Lung (tissue), 12 donors: ENCODE data around the gene CCDC24. TPM values are rescaled to one million over a fixed set of nuclear protein-coding genes. Genes with fewer than 3 reads are reported as not detected.

Experiments used
- ATAC-seq: fragments of 200-7000 bp; cut with Tn5 transposase; one replicate; pipeline ENCODE4 v1.9.1; 2020; ENCODE audit warnings: moderate number of reproducible peaks; ENCODE audit not compliant: insufficient read depth, low FRiP score
- DNase-seq, 3 donors: peaks; one replicate each; pipeline ENCODE4 v3.0.0-alpha.2; 2013 to 2017
- H3K27ac ChIP-seq, 2 donors: one replicate each; pipeline ENCODE4 v1.5.1; 2013; ENCODE audit warnings: mild to moderate bottlenecking in 2 of 2, moderate library complexity in 2 of 2, control low read depth in 1 of 2, inconsistent platforms in 1 of 2, low read depth in 1 of 2, low read length in 1 of 2
- H3K27me3 ChIP-seq, 3 donors: one replicate each; pipeline ENCODE4 v1.5.1; 2013; ENCODE audit warnings: low read length in 2 of 3; ENCODE audit not compliant: control insufficient read depth in 3 of 3, insufficient read depth in 3 of 3
- H3K36me3 ChIP-seq, 4 donors: one replicate each; pipeline ENCODE4 v1.5.1; 2013; ENCODE audit warnings: low read length in 4 of 4, mild to moderate bottlenecking in 1 of 4, moderate library complexity in 1 of 4; ENCODE audit not compliant: control insufficient read depth in 4 of 4, insufficient read depth in 4 of 4
- H3K4me1 ChIP-seq, 5 donors: one replicate each; pipeline ENCODE4 v1.5.1; 2013; ENCODE audit warnings: low read length in 5 of 5, mild to moderate bottlenecking in 2 of 5, moderate library complexity in 1 of 5; ENCODE audit not compliant: control insufficient read depth in 5 of 5, insufficient read depth in 5 of 5
- H3K4me3 ChIP-seq: one replicate; pipeline ENCODE4 v1.5.1; 2013; ENCODE audit warnings: mild to moderate bottlenecking, control low read depth, moderate library complexity
- H3K9ac ChIP-seq, 2 donors: one replicate each; pipeline ENCODE4 v1.5.1; 2013; ENCODE audit warnings: low read length in 2 of 2, control low read depth in 1 of 2; ENCODE audit not compliant: insufficient read depth in 1 of 2
- H3K9me3 ChIP-seq, 4 donors: one replicate each; pipeline ENCODE4 v1.5.1; 2013; ENCODE audit warnings: low read length in 3 of 4, mild to moderate bottlenecking in 1 of 4, moderate library complexity in 1 of 4; ENCODE audit not compliant: control insufficient read depth in 4 of 4, insufficient read depth in 3 of 4
- WGBS, 2 donors: extraction: QIAGEN DNeasy Blood & Tissue Kit; methylation state at CpG; one replicate each; pipeline ENCODE4 v1.1.7; 2013; 5-methylcytosine and 5-hydroxymethylcytosine counted together
- polyA plus RNA-seq, 2 donors: library from polyadenylated mRNA; stranded (reverse); fragments of 200-250 nt; gene quantifications; one replicate each; pipeline ENCODE4 v1.2.1, GENCODE V29; 2013
- total RNA-seq, 2 donors: library from RNA; depleted of rRNA in 1 of 2; stranded (reverse); fragments of >200 nt in 1 of 2; gene quantifications; one replicate each; pipeline ENCODE4 v1.2.1, GENCODE V29; 2014 to 2021
- TF ChIP-seq, protein P1 (sequence below): IDR thresholded peaks from 2 replicates; pipeline ENCODE4 v1.5.1; 2012; ENCODE audit warnings: mild to moderate bottlenecking; ENCODE audit errors: control extremely low read depth, extremely low read depth
- donor health status: control.
- donor health status: control.
- donor health status: Bipolar disorder and iron deficiency.
- donor health status: healthy.
- donor health status: DM: yes; HTN: yes; CAD: no.

The CCDC24 gene
- total and polyA plus RNA-seq, 4 donors: 9.9 to 20.1 (median 13.2) TPM

DNA sequence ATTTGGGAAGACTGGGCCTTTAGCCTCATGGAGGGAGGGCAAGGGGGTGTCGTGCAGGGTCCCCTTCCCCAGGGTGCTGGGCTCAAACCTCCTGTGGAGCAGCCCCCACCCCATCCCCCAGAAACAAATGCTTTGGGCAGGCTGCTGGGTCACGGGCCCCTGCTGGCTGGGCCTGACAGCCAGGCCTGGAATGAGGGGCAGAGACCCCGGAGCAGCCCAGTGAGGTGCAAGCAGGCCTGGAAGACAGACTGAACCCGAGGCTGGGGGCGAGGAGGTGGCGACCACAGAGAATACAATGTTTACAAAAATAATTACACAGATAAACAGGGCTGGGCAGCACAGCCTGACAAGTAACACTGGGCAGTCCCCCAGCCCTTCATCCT, 5.3 kb downstream of the CCDC24 start:
- WGBS, 2 donors: 81 to 88% methylated on average over 6 of the region's 6 CpGs
- ATAC-seq (no peak), DNase-seq (no peak)

DNA sequence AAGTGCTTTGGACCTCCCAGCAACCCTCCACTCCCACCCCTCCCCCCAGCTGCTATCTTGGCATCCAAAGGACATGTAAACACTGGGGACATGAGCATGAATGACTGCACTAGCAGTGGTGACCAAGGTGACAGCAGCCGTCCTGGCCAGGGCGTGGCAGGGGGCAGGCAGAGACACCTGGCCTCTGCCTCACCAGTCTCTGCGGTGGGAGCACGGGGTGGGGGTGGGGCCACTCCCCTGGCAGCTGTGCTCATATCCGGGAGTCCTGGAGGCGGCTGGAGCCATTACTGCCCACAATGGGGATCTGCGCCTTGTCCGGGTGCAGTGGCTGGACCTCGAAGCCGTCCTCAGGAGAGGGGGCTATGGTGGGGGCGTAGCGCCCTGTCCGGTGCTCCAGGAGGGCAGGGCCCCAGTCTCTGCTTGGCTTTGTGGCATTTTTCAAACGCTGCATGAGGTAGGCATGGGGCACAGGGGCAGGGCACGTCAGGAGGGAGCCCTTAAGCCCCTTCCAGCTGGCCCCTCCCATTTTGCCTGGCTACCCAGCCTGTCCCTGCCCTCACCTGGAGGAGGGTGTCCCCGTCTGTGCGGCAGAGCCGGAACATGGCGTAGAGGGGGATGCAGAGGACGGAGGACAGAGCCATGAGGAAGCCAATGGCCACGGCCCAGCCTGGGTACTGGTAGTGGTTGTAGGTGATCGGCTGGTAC, 6.0 kb downstream of the CCDC24 start:
- H3K9ac ChIP-seq: no peak overlapping the region
- H3K4me3 ChIP-seq: no peak overlapping the region
- DNase-seq: no peak

More for the DNA sequence above, 5.3 kb downstream of the CCDC24 start:
- no peaks in the 10 kb centered on the region for H3K9me3 ChIP-seq
- no peaks in the 10 kb centered on the region for H3K27me3 ChIP-seq
- no peak overlapping the region for H3K4me3 ChIP-seq
- TF ChIP-seq, protein P1, sequence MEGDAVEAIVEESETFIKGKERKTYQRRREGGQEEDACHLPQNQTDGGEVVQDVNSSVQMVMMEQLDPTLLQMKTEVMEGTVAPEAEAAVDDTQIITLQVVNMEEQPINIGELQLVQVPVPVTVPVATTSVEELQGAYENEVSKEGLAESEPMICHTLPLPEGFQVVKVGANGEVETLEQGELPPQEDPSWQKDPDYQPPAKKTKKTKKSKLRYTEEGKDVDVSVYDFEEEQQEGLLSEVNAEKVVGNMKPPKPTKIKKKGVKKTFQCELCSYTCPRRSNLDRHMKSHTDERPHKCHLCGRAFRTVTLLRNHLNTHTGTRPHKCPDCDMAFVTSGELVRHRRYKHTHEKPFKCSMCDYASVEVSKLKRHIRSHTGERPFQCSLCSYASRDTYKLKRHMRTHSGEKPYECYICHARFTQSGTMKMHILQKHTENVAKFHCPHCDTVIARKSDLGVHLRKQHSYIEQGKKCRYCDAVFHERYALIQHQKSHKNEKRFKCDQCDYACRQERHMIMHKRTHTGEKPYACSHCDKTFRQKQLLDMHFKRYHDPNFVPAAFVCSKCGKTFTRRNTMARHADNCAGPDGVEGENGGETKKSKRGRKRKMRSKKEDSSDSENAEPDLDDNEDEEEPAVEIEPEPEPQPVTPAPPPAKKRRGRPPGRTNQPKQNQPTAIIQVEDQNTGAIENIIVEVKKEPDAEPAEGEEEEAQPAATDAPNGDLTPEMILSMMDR: no peak
- H3K27ac ChIP-seq: no peak overlapping the region
- H3K9ac ChIP-seq: no peak overlapping the region
- peaks cover 0 to 12% (median 6%) of the 10 kb centered on the region in 5 donors for H3K4me1 ChIP-seq
- peaks cover 0 to 10% (median 3%) of the 10 kb centered on the region in 4 donors for H3K36me3 ChIP-seq

DNA sequence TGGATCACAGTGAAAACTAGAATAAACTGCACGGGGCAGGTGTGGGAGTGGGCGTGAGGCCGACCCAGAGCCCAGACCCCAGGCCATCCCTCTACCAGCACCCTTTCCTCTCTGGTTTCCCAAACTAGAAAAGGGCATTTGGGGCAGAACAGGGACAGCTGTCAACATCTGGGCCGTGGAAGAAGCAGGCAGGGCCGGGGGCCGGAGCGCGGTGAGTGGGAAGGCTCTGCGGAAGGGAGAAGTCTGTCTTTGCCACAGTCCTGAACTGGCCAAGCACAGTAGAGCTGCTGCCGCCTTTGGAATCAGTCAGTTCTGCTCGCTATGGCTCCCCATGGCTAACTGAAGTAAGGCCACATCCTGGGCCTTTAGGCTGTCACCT, 6.6 kb downstream of the CCDC24 start:
- 87 to 93% methylated on average over 11 of the region's 11 CpGs for WGBS, 2 donors
- no peaks in the 10 kb centered on the region for H3K9me3 ChIP-seq
- H3K9ac ChIP-seq: no peak overlapping the region
- ATAC-seq (no peak), DNase-seq (no peak)
- H3K27me3 ChIP-seq: no peaks in the 10 kb centered on the region
- H3K27ac ChIP-seq: no peak overlapping the region
- TF ChIP-seq, protein P1: no peak
- H3K36me3 ChIP-seq: peaks cover 0 to 10% (median 4%) of the 10 kb centered on the region in 4 donors
- no peak overlapping the region for H3K4me3 ChIP-seq
- peaks cover 0 to 12% (median 0%) of the 10 kb centered on the region in 5 donors for H3K4me1 ChIP-seq

More for the DNA sequence above, 6.0 kb downstream of the CCDC24 start:
- TF ChIP-seq, protein P1: no peak
- no peak for ATAC-seq
- peaks cover 0 to 12% (median 3%) of the 10 kb centered on the region in 5 donors for H3K4me1 ChIP-seq
- peaks cover 0 to 10% (median 3%) of the 10 kb centered on the region in 4 donors for H3K36me3 ChIP-seq
- no peak overlapping the region for H3K27ac ChIP-seq
- WGBS, 2 donors: 81 to 90% methylated on average over 21 to 22 of the region's 22 CpGs
- H3K27me3 ChIP-seq: no peaks in the 10 kb centered on the region
- no peaks in the 10 kb centered on the region for H3K9me3 ChIP-seq
